ENCODE measurements around the gene ARHGAP10.

Gene ARHGAP10

GRCh38 chr4:147733716-147734344 is 1.9 kb downstream of the ARHGAP10 start:
- DNase-seq (ENCODE audit: low spot score): no peak

- no peak for DNase-seq (ENCODE audit: low spot score)
Measured at GRCh38 chr4:147734496-147734895, 2.6 kb downstream of the ARHGAP10 start.

DNA sequence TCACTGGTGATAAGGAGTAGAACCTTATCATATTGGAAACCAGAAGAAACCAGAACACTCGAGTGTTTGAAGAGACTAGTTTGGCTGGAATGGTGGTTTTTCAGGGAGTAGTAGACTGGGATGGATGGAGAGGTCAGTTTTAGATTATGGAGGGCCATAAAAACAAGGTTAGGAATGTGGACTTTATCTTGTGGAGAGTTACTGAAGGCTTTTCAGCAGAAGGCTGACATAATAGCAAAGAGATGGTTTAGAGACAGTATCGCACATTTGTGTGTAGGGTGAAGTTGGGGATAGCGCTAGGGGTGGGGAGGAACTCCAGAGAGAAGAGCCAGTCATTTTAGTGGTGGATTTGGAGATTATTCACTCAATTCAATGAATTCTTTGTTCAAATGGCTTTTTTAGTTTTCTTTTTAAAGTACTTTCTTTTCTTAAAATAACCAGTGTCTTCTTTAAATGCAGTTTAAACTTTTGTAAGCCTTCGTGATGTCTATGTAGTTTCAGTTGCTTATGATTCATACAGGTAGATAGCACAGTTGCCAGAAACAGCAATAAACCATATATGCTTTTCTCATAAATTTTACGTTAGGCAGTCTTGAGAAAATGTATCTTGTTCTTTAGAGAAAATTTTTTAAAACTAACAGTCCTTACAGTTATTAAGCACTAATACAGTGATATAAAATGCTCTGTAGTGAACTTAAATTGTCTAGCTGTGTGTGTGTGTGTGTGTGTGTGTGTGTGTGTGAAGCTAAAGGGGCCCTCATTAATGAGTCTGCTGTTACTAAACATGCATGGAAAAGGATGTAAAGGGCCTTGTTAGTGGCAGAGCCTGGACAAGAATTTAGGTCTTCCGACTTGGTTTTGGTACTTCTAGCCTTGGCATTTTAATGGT is 3.8 kb downstream of the ARHGAP10 start:
- DNase-seq (ENCODE audit: low spot score): no peak

- no peak for DNase-seq (ENCODE audit: low spot score)
Measured at GRCh38 chr4:147736458-147736857, 4.6 kb downstream of the ARHGAP10 start.

GRCh38 chr4:147737623-147738022 is 5.7 kb downstream of the ARHGAP10 start:
- DNase-seq (ENCODE audit: low spot score): no peak

- DNase-seq (ENCODE audit: low spot score): no peak
Measured at GRCh38 chr4:147739239-147739823, 7.4 kb downstream of the ARHGAP10 start.

DNA sequence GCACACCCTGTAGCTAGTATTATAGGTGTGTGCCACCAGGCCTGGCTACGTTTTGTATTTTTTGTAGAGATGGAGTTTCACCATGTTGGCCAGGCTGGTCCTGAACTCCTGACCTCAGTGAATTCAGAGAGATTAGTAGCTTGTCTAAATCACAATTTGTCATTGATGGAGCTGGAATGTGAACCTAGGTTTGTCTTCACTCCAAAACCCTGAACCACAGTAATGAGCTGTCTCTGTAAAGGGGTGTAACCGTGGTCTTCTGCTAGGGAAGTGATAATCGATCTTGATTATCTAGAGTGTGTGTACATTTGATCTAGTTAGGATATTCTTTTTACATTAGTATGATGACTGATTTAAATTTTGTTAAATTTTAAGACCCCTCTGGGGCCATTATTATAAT is 8.3 kb downstream of the ARHGAP10 start:
- no peak for DNase-seq (ENCODE audit: low spot score)

DNA sequence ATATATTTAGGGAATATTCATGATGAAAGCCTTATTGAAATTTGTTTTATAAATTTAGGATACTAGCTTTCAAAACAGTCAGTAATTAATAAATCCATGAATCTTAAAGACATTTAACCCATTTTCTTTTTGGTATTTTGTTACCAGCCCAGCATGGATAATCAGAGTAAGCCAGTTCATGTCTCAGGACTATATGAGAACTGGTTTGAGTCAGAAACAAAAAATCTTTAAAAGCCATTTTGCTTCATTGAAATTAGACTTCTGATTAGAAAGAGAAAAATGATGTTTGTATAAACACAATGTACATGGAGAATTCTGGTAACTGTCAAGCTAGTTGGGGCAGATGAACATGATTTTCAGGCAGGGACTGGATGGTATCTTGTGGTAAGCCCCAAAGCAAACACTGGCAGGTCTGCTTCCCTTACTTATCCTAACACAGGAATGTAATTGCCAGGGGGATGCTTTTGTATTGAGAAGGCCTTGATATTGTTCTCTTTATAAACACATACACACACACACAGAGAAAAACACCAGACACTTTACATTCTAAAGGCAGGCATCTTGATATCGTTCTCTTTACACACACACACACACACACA is 9.4 kb downstream of the ARHGAP10 start:
- DNase-seq (ENCODE audit: low spot score): no peak

- DNase-seq (ENCODE audit: low spot score): no peak
Measured at GRCh38 chr4:147747787-147748454, 16.0 kb downstream of the ARHGAP10 start.

DNA sequence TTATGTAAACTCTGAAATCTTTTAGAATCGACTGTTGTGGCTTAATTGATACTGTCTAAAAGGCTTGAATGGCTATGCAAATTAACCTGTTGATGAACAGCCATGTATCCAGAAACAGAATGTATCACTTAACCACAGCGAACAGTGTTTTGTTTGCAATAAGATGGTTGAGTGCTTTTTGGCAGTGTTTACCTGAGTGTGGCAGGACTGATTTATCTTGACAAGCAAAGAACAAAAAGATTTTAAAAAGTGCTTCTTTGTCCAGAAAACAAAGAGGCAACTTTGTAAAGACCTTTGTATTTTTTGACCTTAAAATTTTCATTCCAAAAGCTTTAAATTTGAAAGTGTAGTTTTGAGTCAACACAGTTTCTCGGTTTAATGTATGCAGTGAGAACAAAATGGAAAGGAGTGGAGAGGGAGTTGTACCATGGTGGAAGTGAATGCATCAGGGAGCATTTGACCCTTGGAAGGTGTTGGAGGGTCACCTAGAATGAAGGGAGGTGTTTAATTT is 18.0 kb downstream of the ARHGAP10 start:
- DNase-seq (ENCODE audit: low spot score): no peak

DNA sequence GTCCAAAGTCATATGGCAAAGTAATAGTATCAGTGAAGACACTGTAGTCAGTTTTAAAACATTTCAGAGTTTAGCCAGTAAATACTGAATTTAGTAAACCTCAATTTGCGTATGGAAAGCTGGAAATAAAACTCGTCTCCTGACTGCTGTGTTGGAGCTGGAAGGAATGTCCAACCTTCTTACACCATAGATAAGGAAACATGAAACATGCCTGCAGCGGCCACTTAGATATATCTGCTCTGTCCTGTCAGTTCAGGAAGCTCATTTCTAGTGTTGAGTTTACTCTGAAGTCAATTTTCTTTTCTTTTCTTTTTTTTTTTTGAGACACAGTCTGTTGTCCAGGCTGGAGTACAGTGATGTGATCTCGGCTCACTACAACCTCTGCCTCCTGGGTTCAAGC is 21.2 kb downstream of the ARHGAP10 start:
- DNase-seq (ENCODE audit: low spot score): no peak

- no peak for DNase-seq (ENCODE audit: low spot score)
Measured at GRCh38 chr4:147754037-147754445, 22.2 kb downstream of the ARHGAP10 start.

DNA sequence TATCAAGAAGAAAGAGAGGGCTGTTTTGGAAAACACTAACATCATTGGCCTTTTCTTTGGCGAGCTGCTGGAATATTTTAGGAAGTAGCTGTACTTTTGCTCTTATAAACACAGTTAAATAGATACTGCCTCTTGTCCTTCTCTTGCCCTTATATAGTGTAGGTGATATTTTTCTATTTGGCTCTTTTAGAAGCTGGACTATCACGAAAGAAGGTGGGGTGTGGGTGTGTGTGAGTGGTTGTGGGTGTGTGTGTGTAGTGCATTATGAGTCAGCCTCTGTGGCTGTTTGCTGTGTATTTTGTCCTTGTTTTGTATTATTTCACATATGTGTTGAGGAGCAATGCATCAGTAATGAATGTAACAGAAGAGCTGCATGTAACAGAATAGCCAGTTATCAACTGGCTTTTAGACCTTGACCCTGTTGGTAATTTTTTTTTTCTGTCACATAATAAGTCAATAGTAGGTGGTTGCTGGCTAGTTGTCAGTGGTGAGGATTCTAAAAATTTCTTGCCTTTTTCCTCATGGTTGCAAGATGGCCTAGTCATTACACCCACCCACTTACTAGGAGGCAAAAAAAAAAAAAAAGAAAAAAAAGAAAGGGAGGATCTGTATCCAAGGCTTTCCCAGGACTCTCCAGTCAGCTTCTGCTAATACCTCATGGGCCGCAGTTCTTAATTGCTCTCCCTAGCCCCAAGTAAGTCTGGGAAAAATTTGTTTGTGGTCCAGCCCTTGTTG is 23.8 kb downstream of the ARHGAP10 start:
- DNase-seq (ENCODE audit: low spot score): no peak

DNA sequence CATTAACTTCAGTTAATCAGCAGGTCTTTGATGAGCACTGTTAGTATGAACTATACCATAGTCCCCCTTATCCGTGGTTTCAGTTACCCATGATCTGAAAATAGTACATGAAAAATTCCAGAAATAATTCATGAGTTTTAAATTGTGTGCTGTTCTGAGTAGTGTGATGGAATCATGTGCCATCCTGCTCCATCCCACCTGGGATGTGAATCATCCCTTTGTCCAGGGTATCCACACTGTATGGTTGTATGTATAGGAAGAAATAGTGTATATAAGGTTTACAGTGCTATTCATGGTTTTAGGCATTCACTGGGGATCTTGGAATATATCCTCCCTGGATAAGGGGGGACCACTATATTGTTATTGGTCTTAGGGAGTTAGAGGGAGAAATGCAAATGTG is 24.5 kb downstream of the ARHGAP10 start:
- no peak for DNase-seq (ENCODE audit: low spot score)

- no peak for DNase-seq (ENCODE audit: low spot score)
Measured at GRCh38 chr4:147760176-147760575, 28.3 kb downstream of the ARHGAP10 start.

DNA sequence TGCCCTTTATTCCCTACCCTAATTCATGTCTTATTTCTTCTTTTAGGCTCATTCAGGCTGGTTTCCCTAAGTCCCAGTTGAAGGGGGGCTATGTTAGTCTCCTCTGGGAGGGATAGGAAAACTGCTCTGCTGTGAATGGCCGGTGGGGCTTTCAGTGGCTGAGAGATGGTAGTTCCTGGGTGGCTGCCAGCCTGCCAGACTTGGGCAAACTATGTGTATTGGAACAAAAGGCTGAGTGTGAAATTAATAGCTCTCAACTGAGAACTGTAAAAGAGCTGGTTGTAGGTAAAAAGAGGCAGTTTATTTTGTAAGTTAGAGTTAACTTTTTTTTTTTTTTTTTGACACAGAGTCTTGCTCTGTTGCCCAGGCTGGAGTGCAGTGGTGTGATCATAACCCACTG is 28.8 kb downstream of the ARHGAP10 start:
- DNase-seq (ENCODE audit: low spot score): no peak

DNA sequence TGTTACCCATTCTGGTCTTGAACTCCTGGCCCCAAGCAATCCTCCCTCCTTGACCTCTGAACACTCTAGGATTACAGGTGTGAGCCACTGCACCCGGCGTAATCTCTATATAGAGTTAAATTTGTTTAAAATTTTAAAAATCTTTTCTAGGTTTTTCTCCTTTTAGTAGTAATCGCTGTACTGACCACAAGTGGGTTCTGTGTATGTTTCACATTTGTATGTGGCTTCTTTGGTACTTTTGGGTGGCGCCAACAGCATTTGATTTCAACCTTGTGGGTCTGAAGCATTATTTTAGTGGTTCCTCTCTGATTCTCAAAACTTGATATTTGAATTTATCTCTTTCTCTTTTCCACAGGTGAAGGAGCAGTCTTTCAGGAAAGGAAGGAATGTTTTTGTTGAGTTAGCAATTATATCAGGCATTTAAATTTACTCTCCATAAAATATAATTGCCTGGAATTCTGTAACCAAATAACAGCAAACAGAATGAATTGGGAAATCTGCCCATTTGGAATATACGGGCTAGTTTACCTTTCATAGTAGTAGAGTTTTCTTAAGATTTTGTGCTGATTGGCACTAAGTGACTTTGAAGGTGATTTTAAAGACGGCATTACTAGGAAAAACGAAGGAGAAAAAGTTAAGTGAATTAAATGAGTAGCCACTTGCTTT is 29.5 kb downstream of the ARHGAP10 start:
- DNase-seq (ENCODE audit: low spot score): no peak

DNA sequence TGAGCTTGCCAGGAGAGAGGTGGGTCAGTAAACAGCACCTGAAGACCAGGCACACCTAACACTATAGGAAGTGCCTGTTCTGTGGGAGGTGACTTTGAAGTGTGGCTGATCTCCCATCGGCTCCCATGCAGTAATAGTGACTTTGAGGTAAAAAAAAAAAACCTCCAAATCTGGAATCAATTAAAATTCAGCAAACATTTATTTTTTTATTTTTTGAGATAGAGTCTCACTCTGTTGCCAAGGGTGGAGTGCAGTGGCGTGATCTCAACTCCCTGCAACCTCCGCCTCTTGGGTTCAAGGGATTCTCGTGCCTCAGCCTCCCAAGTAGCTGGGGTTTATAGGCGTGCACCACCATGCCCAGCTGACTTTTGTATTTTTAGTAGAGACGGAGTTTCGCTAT is 32.4 kb downstream of the ARHGAP10 start:
- no peak for DNase-seq (ENCODE audit: low spot score)

DNA sequence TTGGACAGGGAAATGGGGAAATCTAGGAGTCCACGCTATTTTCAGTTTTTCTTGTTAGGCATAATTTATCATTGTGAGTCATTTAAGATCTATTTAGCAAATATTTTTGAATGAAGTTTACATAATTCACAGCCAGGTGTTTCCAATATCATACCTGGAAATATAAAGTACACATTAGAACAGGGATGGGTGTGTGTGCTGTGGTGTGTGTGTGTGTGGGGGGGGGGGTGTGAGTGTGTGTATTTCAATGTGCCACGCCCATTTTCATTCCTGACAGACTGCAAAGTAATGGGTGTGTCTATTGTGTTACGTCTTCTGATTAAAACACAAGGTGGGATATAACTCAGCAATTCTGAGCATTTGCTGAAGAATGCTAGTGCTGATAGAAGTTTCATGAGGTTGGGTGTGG is 33.2 kb downstream of the ARHGAP10 start:
- no peak for DNase-seq (ENCODE audit: low spot score)

GRCh38 chr4:147768113-147768512 is 36.2 kb downstream of the ARHGAP10 start:
- no peak for DNase-seq (ENCODE audit: low spot score)

DNA sequence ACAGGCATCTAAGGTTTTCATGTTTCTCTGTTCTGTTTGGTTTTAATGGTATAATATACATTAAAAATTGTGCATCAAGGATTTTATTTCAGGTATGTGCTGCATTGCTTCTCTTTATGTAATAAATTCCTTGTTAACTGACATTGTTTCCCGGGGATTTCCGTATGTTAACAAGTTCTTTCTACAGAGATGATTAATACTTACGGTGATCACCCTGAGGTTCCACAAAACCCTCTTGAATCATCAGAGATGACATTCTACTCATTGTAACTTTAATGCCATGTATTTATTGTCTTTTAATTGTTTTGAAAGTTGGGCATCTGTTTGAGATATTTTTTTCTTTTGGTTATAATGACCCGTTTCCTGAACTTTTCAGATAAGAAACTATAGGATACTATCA is 37.5 kb downstream of the ARHGAP10 start:
- no peak for DNase-seq (ENCODE audit: low spot score)

Measured in HuH-7.5 (cell line).